ENCODE measurements around the gene LHX4. TPM values are rescaled to one million over a fixed set of nuclear protein-coding genes. Genes with fewer than 3 reads are reported as not detected.

LHX4 gene
- total and polyA plus RNA-seq, 4 donors, result 0.05 to 0.25 TPM; not detected in 2

DNA sequence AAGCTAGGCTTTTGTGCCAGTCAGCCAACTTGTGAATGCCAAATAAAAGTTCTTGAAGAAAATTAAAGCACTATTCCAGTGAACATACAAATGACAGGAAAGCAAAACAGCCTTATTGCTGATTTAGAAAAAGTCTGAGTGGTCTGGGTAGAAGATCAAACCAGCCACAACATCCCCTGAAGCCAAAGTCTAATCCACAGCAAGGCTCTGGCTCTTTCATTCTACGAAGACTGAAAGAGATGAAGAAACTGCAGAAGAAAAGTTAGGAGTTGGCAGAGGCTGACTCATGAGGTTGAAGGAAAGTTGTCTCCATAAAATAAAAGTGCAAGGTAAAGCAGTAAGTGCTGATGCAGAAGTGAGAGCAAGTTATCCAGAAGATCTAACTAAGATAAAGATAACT lies 65.9 kb downstream of the LHX4 start:
- no peak for DNase-seq
- Histone ChIP-seq H3K9me3 (ENCODE audit: control insufficient read depth, low read length) (no peaks in the 10 kb centered on the region), H3K27me3 (ENCODE audit: control insufficient read depth in 1 of 2, insufficient read depth in 2 of 2, low read length in 1 of 2) (no peaks in the 10 kb centered on the region), H3K4me3 (ENCODE audit: low read length in 2 of 2) (no peak overlapping the region), H3K27ac (ENCODE audit: low read depth in 1 of 2, low read length in 2 of 2) (no peak overlapping the region), H3K36me3 (ENCODE audit: control insufficient read depth in 1 of 2, insufficient read depth in 2 of 2, low read length in 1 of 2) (peaks cover 0 to under 1% of the 10 kb centered on the region in 2 donors), H3K4me1 (ENCODE audit: control insufficient read depth in 1 of 2, insufficient read depth in 2 of 2, low read length in 2 of 2) (no peaks in the 10 kb centered on the region)
- no peak for ATAC-seq (ENCODE audit: low FRiP score)
- 66 to 79% methylated on average over 1 of the region's 1 CpG for WGBS, 2 donors
- intact Hi-C loops (cut with DNase I), result no loop called here

DNA sequence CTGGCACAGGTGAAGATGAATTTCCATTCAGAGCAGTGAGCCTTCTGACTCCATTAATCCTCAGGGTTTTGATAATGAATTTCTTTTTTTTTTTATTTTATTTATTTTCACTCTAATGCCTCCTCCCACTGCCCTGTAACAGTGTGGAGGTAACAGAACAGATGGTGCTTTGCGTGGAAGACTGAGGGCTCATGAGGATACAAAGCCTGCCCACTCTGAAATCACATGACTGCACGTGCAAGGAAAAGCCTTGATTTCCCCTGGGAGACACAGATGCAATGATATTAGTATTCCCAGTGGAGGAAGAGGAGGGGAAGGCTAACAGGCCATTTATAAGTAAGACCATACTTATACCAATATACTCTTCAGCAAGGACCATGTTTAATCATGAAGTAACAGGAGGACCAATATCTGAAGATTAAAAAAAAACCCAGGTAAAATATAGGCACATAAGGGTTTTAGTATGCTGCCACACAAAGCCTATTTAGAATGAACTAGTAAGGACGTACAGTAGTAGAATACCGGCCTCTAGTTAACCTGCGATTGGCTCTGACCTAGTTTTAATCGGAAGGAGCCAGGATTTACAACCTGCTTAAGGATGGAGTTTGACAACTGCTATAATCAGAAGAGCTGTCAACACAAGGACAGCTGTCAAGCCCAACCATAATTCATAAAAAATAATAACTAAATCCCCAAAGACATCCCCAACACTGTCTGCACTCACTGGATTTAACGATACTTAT lies 69.6 kb downstream of the LHX4 start:
- no peak overlapping the region for H3K27ac ChIP-seq (ENCODE audit: low read depth in 1 of 2, low read length in 2 of 2)
- no peak for ATAC-seq (ENCODE audit: low FRiP score)
- 73 to 83% methylated on average over 7 of the region's 7 CpGs for WGBS, 2 donors

DNA sequence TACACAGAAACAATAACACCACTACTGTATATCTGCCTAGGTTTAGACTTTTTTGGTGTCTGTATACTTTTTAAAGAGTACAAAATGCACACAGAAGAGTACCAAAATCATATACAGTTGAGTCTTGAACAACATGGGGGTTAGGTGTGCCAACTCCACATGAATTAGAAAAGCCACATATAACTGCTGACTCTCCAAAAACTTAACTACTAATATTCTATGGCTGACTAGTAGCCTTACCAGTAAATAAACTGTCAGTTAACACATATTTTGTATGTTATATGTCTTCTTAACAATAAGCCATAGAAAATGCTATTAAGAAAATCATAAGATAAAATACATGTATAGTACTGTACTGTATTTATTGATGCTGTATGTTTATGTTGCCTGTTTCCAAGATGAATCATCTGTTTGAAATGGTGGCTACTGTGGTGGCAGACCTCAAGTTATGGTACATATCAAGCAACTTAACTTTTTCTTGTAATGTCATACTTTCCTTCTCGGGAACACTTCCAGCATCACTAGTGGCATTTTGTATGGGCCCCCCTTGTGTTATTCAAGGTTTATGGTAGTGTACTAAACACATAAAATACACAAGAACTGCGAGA lies 71.2 kb downstream of the LHX4 start:
- Histone ChIP-seq H3K27me3 (ENCODE audit: control insufficient read depth in 1 of 2, insufficient read depth in 2 of 2, low read length in 1 of 2) (no peaks in the 10 kb centered on the region), H3K36me3 (ENCODE audit: control insufficient read depth in 1 of 2, insufficient read depth in 2 of 2, low read length in 1 of 2) (no peaks in the 10 kb centered on the region), H3K4me3 (ENCODE audit: low read length in 2 of 2) (no peak overlapping the region), H3K9me3 (ENCODE audit: control insufficient read depth, low read length) (no peaks in the 10 kb centered on the region), H3K27ac (ENCODE audit: low read depth in 1 of 2, low read length in 2 of 2) (no peak overlapping the region), H3K4me1 (ENCODE audit: control insufficient read depth in 1 of 2, insufficient read depth in 2 of 2, low read length in 2 of 2) (no peaks in the 10 kb centered on the region)
- intact Hi-C loops (cut with DNase I), result no loop called here
- WGBS, 2 donors, result 86 to 92% methylated on average over 2 of the region's 2 CpGs
- ATAC-seq (ENCODE audit: low FRiP score) (no peak), DNase-seq (no peak)

More for the DNA sequence above, 69.6 kb downstream of the LHX4 start:
- no peaks in the 10 kb centered on the region for H3K4me1 ChIP-seq (ENCODE audit: control insufficient read depth in 1 of 2, insufficient read depth in 2 of 2, low read length in 2 of 2)
- DNase-seq, result no peak
- no peaks in the 10 kb centered on the region for H3K9me3 ChIP-seq (ENCODE audit: control insufficient read depth, low read length)
- intact Hi-C loops (cut with DNase I), result no loop called here
- H3K36me3 ChIP-seq (ENCODE audit: control insufficient read depth in 1 of 2, insufficient read depth in 2 of 2, low read length in 1 of 2), result no peaks in the 10 kb centered on the region
- no peaks in the 10 kb centered on the region for H3K27me3 ChIP-seq (ENCODE audit: control insufficient read depth in 1 of 2, insufficient read depth in 2 of 2, low read length in 1 of 2)
- H3K4me3 ChIP-seq (ENCODE audit: low read length in 2 of 2), result no peak overlapping the region

DNA sequence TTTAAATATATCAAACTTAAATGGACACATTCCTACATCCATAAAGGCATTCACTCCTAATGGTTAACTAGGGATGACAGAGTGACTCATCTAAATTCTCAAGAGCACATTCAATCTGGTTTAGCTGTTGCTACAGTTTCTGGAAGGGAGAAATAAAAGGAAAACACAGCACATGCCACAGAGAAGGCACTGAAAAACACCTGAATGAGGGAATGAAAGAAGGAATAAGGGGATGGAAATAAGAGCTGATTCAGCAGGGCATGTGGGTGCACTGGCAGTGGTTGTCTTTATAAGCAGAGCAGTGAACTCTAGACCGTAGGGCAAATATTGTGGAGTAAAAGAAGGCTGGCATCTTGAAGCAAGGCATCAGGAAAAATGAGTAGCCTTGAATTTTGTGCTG lies 79.3 kb downstream of the LHX4 start:
- no peak overlapping the region for H3K27ac ChIP-seq (ENCODE audit: low read depth in 1 of 2, low read length in 2 of 2)
- ATAC-seq (ENCODE audit: low FRiP score), result no peak
- H3K4me3 ChIP-seq (ENCODE audit: low read length in 2 of 2), result no peak overlapping the region
- intact Hi-C loops (cut with DNase I), result no loop called here
- H3K9me3 ChIP-seq (ENCODE audit: control insufficient read depth, low read length), result no peaks in the 10 kb centered on the region
- DNase-seq, result no peak
- H3K27me3 ChIP-seq (ENCODE audit: control insufficient read depth in 1 of 2, insufficient read depth in 2 of 2, low read length in 1 of 2), result no peaks in the 10 kb centered on the region
- 57 to 80% methylated on average over 1 of the region's 1 CpG for WGBS, 2 donors
- H3K4me1 ChIP-seq (ENCODE audit: control insufficient read depth in 1 of 2, insufficient read depth in 2 of 2, low read length in 2 of 2), result no peaks in the 10 kb centered on the region
- H3K36me3 ChIP-seq (ENCODE audit: control insufficient read depth in 1 of 2, insufficient read depth in 2 of 2, low read length in 1 of 2), result peaks cover 1 to 2% of the 10 kb centered on the region in 2 donors

DNA sequence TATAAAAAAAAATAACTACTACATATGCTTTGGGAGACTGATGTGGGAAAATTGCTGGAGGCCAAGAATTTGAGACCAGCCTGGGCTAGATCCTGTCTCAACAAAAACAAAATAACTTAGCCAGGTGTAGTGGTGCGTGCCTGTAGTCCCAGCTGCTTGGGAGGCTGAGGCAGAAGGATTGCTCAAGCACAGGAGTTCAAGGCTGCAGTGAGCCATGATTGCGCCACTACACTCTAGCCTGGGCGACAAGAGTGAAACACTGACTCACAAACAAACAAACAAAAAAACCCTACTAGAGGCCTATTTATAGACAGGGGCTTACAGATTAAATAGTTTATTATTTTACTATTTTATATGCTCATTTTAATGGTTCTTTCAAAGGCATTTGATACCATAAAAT lies 80.0 kb downstream of the LHX4 start:
- DNase-seq (no peak), ATAC-seq (ENCODE audit: low FRiP score) (no peak)
- intact Hi-C loops (cut with DNase I), result no loop called here
- no peak overlapping the region for H3K27ac ChIP-seq (ENCODE audit: low read depth in 1 of 2, low read length in 2 of 2)
- H3K36me3 ChIP-seq (ENCODE audit: control insufficient read depth in 1 of 2, insufficient read depth in 2 of 2, low read length in 1 of 2), result peaks cover 1 to 2% of the 10 kb centered on the region in 2 donors
- no peaks in the 10 kb centered on the region for H3K9me3 ChIP-seq (ENCODE audit: control insufficient read depth, low read length)
- no peaks in the 10 kb centered on the region for H3K4me1 ChIP-seq (ENCODE audit: control insufficient read depth in 1 of 2, insufficient read depth in 2 of 2, low read length in 2 of 2)
- no peak overlapping the region for H3K4me3 ChIP-seq (ENCODE audit: low read length in 2 of 2)
- WGBS, 2 donors, result 94 to 97% methylated on average over 3 of the region's 3 CpGs
- no peaks in the 10 kb centered on the region for H3K27me3 ChIP-seq (ENCODE audit: control insufficient read depth in 1 of 2, insufficient read depth in 2 of 2, low read length in 1 of 2)

DNA sequence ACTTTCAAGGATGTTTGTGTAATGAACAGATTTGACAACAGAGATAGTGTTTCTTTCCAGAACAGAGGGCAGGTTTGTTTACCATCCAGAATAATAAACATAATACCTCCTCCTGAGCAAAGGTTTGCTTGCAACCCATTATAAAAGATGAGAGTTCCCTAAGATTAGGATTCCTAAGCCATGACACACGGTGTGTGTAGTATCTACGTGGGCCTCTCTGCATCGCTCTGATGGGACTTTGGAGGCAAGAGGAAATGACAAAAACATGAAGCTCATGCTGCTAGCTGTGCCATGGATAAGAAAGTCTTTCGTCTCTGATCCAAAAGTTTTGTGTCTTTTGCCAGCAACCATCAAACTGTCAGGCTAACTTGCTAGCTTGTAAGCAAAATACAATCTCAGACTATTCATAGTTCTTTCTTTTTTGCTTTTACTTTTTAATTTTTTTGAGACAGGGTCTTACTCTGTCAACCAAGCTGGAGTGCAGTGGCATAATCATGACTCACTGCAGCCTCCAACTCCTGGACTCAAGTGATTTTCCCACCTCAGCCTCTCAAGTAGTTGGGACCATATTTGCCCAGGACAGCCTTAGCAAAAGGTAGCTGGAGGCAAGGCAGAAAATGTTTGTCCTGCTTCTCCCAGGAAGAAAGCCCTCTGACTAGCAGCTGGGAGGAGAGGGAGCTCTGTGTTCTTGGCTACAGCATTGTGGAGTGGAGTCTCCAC lies 81.1 kb downstream of the LHX4 start:
- intact Hi-C loops (cut with DNase I), result no loop called here
- ATAC-seq (ENCODE audit: low FRiP score) (no peak), DNase-seq (no peak)
- 85 to 87% methylated on average over 4 of the region's 4 CpGs for WGBS, 2 donors
- Histone ChIP-seq H3K27ac (ENCODE audit: low read depth in 1 of 2, low read length in 2 of 2) (no peak overlapping the region), H3K4me1 (ENCODE audit: control insufficient read depth in 1 of 2, insufficient read depth in 2 of 2, low read length in 2 of 2) (peaks cover 0 to 9% of the 10 kb centered on the region in 2 donors), H3K9me3 (ENCODE audit: control insufficient read depth, low read length) (no peaks in the 10 kb centered on the region), H3K4me3 (ENCODE audit: low read length in 2 of 2) (no peak overlapping the region), H3K36me3 (ENCODE audit: control insufficient read depth in 1 of 2, insufficient read depth in 2 of 2, low read length in 1 of 2) (peaks cover 1 to 2% of the 10 kb centered on the region in 2 donors), H3K27me3 (ENCODE audit: control insufficient read depth in 1 of 2, insufficient read depth in 2 of 2, low read length in 1 of 2) (no peaks in the 10 kb centered on the region)

DNA sequence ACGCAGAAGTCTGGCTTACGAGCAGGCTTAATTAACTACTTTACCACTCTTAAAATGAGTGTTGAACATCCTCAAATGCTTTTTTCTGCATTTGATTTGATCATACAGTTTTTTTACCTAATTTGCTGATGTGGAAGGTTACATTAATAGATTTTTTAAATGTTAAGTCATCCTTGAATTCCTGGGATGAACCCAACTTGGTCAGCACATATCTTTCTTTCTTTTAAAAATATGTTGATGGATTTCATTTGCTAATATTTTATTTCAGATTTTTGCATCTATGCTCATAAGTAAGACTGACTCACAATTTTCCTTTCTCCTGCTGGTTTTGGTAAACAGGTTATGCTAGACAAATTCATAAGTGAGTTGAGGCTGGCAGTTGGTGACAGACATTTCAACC lies 82.9 kb downstream of the LHX4 start:
- no peak for DNase-seq
- Histone ChIP-seq H3K4me1 (ENCODE audit: control insufficient read depth in 1 of 2, insufficient read depth in 2 of 2, low read length in 2 of 2) (peaks cover 0 to 9% of the 10 kb centered on the region in 2 donors), H3K27me3 (ENCODE audit: control insufficient read depth in 1 of 2, insufficient read depth in 2 of 2, low read length in 1 of 2) (no peaks in the 10 kb centered on the region), H3K27ac (ENCODE audit: low read depth in 1 of 2, low read length in 2 of 2) (no peak overlapping the region), H3K36me3 (ENCODE audit: control insufficient read depth in 1 of 2, insufficient read depth in 2 of 2, low read length in 1 of 2) (peaks cover 1 to 2% of the 10 kb centered on the region in 2 donors), H3K9me3 (ENCODE audit: control insufficient read depth, low read length) (no peaks in the 10 kb centered on the region), H3K4me3 (ENCODE audit: low read length in 2 of 2) (no peak overlapping the region)
- 98 to 100% methylated on average over 2 of the region's 2 CpGs for WGBS, 2 donors
- intact Hi-C loops (cut with DNase I), result no loop called here
- ATAC-seq (ENCODE audit: low FRiP score), result no peak

DNA sequence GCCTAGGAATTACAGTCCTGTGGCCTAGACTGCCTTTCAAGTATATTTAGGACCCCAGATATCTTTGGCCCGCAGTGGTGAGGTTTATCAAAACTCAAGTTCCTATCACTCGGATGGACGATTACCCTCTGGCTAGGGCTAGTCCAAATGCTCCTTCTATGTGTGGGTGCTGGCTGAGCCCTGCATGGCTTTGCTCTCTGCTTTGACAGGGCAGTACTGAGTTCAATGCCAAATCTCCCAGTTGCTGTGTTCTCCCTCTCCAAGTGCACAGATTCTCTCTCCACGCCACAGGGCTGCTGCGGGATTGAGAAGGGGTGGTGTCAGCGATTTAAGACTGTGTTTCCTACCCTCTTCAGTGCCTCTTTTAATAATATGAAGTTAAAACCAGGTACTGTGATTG lies 97.0 kb downstream of the LHX4 start:
- H3K4me3 ChIP-seq (ENCODE audit: low read length in 2 of 2), result no peak overlapping the region
- no peaks in the 10 kb centered on the region for H3K27me3 ChIP-seq (ENCODE audit: control insufficient read depth in 1 of 2, insufficient read depth in 2 of 2, low read length in 1 of 2)
- no peaks in the 10 kb centered on the region for H3K9me3 ChIP-seq (ENCODE audit: control insufficient read depth, low read length)
- no peaks in the 10 kb centered on the region for H3K36me3 ChIP-seq (ENCODE audit: control insufficient read depth in 1 of 2, insufficient read depth in 2 of 2, low read length in 1 of 2)
- no peak overlapping the region for H3K27ac ChIP-seq (ENCODE audit: low read depth in 1 of 2, low read length in 2 of 2)
- intact Hi-C loops (cut with DNase I), result no loop called here
- no peak for ATAC-seq (ENCODE audit: low FRiP score)
- H3K4me1 ChIP-seq (ENCODE audit: control insufficient read depth in 1 of 2, insufficient read depth in 2 of 2, low read length in 2 of 2), result no peaks in the 10 kb centered on the region
- WGBS, 2 donors, result 92 to 93% methylated on average over 6 of the region's 6 CpGs
- DNase-seq, result no peak

Measured in aorta (tissue), 5 donors.